Chondrocyte (in vitro differentiated cells): ENCODE measurements around the gene GALK2. TPM values are rescaled to one million over a fixed set of nuclear protein-coding genes. Genes with fewer than 3 reads are reported as not detected.

Source experiments
- DNase-seq: peaks from one replicate; pipeline ENCODE4 v3.0.0; 2021; ENCODE audit warnings: mixed read lengths, low spot score
- H3K27ac Mint-ChIP-seq: one replicate; pipeline ENCODE4 v1.8.0; 2021; ENCODE audit warnings: mild to moderate bottlenecking, moderate library complexity, mixed read lengths; ENCODE audit not compliant: unreplicated experiment
- H3K27me3 Mint-ChIP-seq: 2 replicates; pipeline ENCODE4 v1.8.0; 2021; ENCODE audit warnings: low read depth, mixed read lengths
- H3K36me3 Mint-ChIP-seq: 2 replicates; pipeline ENCODE4 v1.8.0; 2021; ENCODE audit warnings: low read depth, mixed read lengths
- H3K4me1 Mint-ChIP-seq: 2 replicates; pipeline ENCODE4 v1.8.0; 2021; ENCODE audit warnings: low read depth, mild to moderate bottlenecking, mixed read lengths
- H3K4me3 Mint-ChIP-seq: one replicate; pipeline ENCODE4 v1.8.0; 2021; ENCODE audit warnings: mild to moderate bottlenecking, moderate library complexity, mixed read lengths; ENCODE audit not compliant: unreplicated experiment
- H3K9me3 Mint-ChIP-seq: 2 replicates; pipeline ENCODE4 v1.8.0; 2021; ENCODE audit warnings: low read depth, mixed read lengths
- CTCF ChIP-seq: fragments of 200-600 bp; sonication (generic); IDR thresholded peaks from 2 replicates; pipeline ENCODE4 v1.5.0; 2021; ENCODE audit warnings: antibody characterized with exemption, mild to moderate bottlenecking, moderate library complexity
- total RNA-seq: library from RNA; stranded (reverse); gene quantifications from 3 replicates; pipeline ENCODE4 v1.2.1, GENCODE V29; 2021

Gene GALK2
- total RNA-seq, 1 donor from 2014 or later: 14.8 TPM

GRCh38 chr15:49188933-49189332 lies 18.9 kb downstream of the GALK2 start:
- no peaks in the 10 kb centered on the region for H3K27me3 Mint-ChIP-seq
- peaks cover 3% of the 10 kb centered on the region for H3K4me1 Mint-ChIP-seq
- TF ChIP-seq CTCF: no peak
- DNase-seq: no peak
- no peak overlapping the region for H3K4me3 Mint-ChIP-seq
- peaks cover 5% of the 10 kb centered on the region for H3K36me3 Mint-ChIP-seq
- peaks cover 10% of the 10 kb centered on the region for H3K9me3 Mint-ChIP-seq
- no peak overlapping the region for H3K27ac Mint-ChIP-seq

DNA sequence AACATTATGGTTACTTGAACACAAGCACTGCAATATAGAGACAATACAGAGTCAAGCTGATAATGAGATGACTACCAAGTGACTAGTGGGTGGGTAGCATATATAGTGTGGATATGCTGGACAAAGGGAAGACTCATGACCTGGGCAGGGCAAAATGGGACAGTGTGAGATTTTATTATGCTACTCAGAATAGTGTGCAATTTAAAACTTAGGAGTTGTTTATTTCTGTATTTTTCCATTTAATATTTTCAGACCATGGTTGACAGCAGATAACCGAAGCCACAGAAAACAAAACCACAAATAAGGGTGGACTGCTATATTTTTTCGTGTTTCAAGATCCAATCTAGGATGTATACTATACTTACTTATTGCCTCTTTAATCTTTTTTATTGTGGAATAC lies 19.6 kb downstream of the GALK2 start:
- no peak for DNase-seq
- no peaks in the 10 kb centered on the region for H3K27me3 Mint-ChIP-seq
- no peak for TF ChIP-seq CTCF
- peaks cover 5% of the 10 kb centered on the region for H3K36me3 Mint-ChIP-seq
- H3K27ac Mint-ChIP-seq: no peak overlapping the region
- H3K9me3 Mint-ChIP-seq: peaks cover 10% of the 10 kb centered on the region
- H3K4me3 Mint-ChIP-seq: no peak overlapping the region
- no peaks in the 10 kb centered on the region for H3K4me1 Mint-ChIP-seq

- peaks cover 2% of the 10 kb centered on the region for H3K4me1 Mint-ChIP-seq
- no peak overlapping the region for H3K27ac Mint-ChIP-seq
- no peak for DNase-seq
- no peak overlapping the region for H3K4me3 Mint-ChIP-seq
- no peaks in the 10 kb centered on the region for H3K27me3 Mint-ChIP-seq
- TF ChIP-seq CTCF: no peak
- H3K36me3 Mint-ChIP-seq: peaks cover 5% of the 10 kb centered on the region
- H3K9me3 Mint-ChIP-seq: peaks cover 4% of the 10 kb centered on the region
These were observed 20.5 kb downstream of the GALK2 start for GRCh38 chr15:49190586-49190985.

DNA sequence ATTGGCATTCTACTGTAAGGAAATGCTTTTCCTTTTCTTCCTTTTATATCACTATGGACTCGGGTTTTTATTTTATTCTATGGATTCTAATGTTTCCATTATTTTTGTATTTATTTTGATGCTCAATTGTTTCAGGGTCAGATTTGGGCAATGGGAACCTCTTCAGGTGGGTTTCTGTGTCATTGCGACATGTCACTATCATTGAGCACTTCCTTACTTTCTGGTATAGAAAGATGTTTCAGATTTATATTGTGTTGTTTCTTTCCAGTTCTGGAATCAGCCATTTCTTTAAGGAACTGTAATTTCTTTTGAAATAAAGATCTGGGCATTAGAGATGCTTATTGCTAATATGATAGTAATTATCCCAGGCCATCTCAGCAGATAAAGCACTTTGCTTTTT lies 21.8 kb downstream of the GALK2 start:
- no peak overlapping the region for H3K27ac Mint-ChIP-seq
- H3K4me3 Mint-ChIP-seq: no peak overlapping the region
- TF ChIP-seq CTCF: no peak
- no peak for DNase-seq
- H3K36me3 Mint-ChIP-seq: peaks cover 2% of the 10 kb centered on the region
- H3K9me3 Mint-ChIP-seq: no peaks in the 10 kb centered on the region
- H3K4me1 Mint-ChIP-seq: peaks cover 9% of the 10 kb centered on the region
- H3K27me3 Mint-ChIP-seq: no peaks in the 10 kb centered on the region

GRCh38 chr15:49196856-49197255 lies 26.8 kb downstream of the GALK2 start:
- DNase-seq: no peak
- Mint-ChIP-seq H3K36me3 (no peaks in the 10 kb centered on the region), H3K27ac (no peak overlapping the region), H3K4me1 (peaks cover 15% of the 10 kb centered on the region), H3K27me3 (no peaks in the 10 kb centered on the region), H3K4me3 (no peak overlapping the region), H3K9me3 (no peaks in the 10 kb centered on the region)
- TF ChIP-seq CTCF: no peak
